EL (cell line): ENCODE measurements around the gene MYO1E.
A peak's percentile ranks its signal among the peaks of the same experiment; 100 is the strongest.

Source experiments
- DNase-seq: peaks from one replicate; pipeline ENCODE4 v3.0.0-alpha.2; 2016

Gene MYO1E

GRCh38 chr15:59258317-59258716, 114.4 kb downstream of the MYO1E start:
- DNase-seq, result no peak

GRCh38 chr15:59257140-59257539, 115.5 kb downstream of the MYO1E start:
- DNase-seq, result no peak

GRCh38 chr15:59256482-59256881, 116.2 kb downstream of the MYO1E start:
- DNase-seq, result no peak

GRCh38 chr15:59255680-59256336, 116.9 kb downstream of the MYO1E start:
- no peak for DNase-seq

GRCh38 chr15:59252137-59252536, 120.5 kb downstream of the MYO1E start:
- no peak for DNase-seq

- DNase-seq, result no peak
Observed at GRCh38 chr15:59251001-59251845, 121.4 kb downstream of the MYO1E start.

GRCh38 chr15:59250249-59250648, 122.4 kb downstream of the MYO1E start:
- DNase-seq, result no peak

- no peak for DNase-seq
Observed at GRCh38 chr15:59249816-59250215, 122.9 kb downstream of the MYO1E start.

GRCh38 chr15:59247364-59247763, 125.3 kb downstream of the MYO1E start:
- peak; percentile 71 for DNase-seq

- DNase-seq, result peak; percentile 49
Observed at GRCh38 chr15:59245559-59245958, 127.1 kb downstream of the MYO1E start.

GRCh38 chr15:59244337-59244736, 128.3 kb downstream of the MYO1E start:
- DNase-seq, result no peak

GRCh38 chr15:59243622-59244021, 129.0 kb downstream of the MYO1E start:
- DNase-seq, result no peak

GRCh38 chr15:59242649-59243048, 130.0 kb downstream of the MYO1E start:
- DNase-seq, result no peak

- no peak for DNase-seq
Observed at GRCh38 chr15:59240036-59240435, 132.6 kb downstream of the MYO1E start.

GRCh38 chr15:59237924-59238331, 134.7 kb downstream of the MYO1E start:
- DNase-seq, result no peak

GRCh38 chr15:59237119-59237855, 135.4 kb downstream of the MYO1E start:
- no peak for DNase-seq

GRCh38 chr15:59236394-59236793, 136.3 kb downstream of the MYO1E start:
- DNase-seq, result no peak

GRCh38 chr15:59232476-59232875, 140.2 kb downstream of the MYO1E start:
- peak; percentile 83 for DNase-seq

GRCh38 chr15:59230531-59231055, 142.1 kb downstream of the MYO1E start:
- no peak for DNase-seq

GRCh38 chr15:59229453-59229852, 143.2 kb downstream of the MYO1E start:
- DNase-seq, result no peak

- DNase-seq, result no peak
Observed at GRCh38 chr15:59229015-59229414, 143.7 kb downstream of the MYO1E start.

- DNase-seq, result no peak
Observed at GRCh38 chr15:59227021-59227420, 145.7 kb downstream of the MYO1E start.

GRCh38 chr15:59224474-59224873, 148.2 kb downstream of the MYO1E start:
- no peak for DNase-seq
